GM12878 (cell line): Measurements from ENCODE around the gene FBXL12. TPM values are rescaled to one million over a fixed set of nuclear protein-coding genes. Genes with fewer than 3 reads are reported as not detected.

Experiments
- ATAC-seq: fragments of 200-7000 bp; cut with Tn5 transposase; 3 replicates; pipeline ENCODE4 v1.9.1; 2020; ENCODE audit warnings: mild to moderate bottlenecking, moderate library complexity
- BruUV-seq: library from RNA; stranded (reverse); fragments of 400-500 nt; replicated peaks from 2 replicates; lab custom pipeline; 2021; lab: Mats Ljungman, UMichigan
- CTCF ChIA-PET: fragments of 300-600 bp; sonication (Branson Sonifier 250); formaldehyde crosslinking; extraction: SDS; loops from one replicate; lab custom pipeline; 2021; ENCODE audit warnings: inconsistent platforms; lab: Yijun Ruan, JAX
- POLR2A ChIA-PET: fragments of 350-600 bp; formaldehyde crosslinking; extraction: SDS; loops from one replicate; lab custom pipeline; 2021; ENCODE audit warnings: inconsistent platforms; lab: Charles Lee
- RAD21 ChIA-PET: fragments of 300-600 bp; sonication (Branson Sonifier 250); formaldehyde crosslinking; loops from one replicate; lab custom pipeline; 2023; ENCODE audit warnings: antibody characterized with exemption; ENCODE audit not compliant: unreplicated experiment; lab: Charles Lee
- SMC1A ChIA-PET: fragments of 300-600 bp; sonication (Branson Sonifier 250); formaldehyde crosslinking; loops from one replicate; lab custom pipeline; 2023; ENCODE audit not compliant: unreplicated experiment, uncharacterized antibody; lab: Charles Lee
- DNase-seq: peaks from one replicate; pipeline ENCODE4 v3.0.0-alpha.2; 2011; ENCODE audit warnings: low read depth, low spot score
- FAIRE-seq: peaks from 3 replicates; lab custom pipeline; 2011; peaks lifted over from hg19 to GRCh38; lab: Jason Lieb, UNC
- H2AFZ ChIP-seq: 2 replicates; pipeline ENCODE4 v1.6.0; 2011; ENCODE audit warnings: low read depth, low read length, control low read depth; ENCODE audit not compliant: control insufficient read depth
- H3K27ac ChIP-seq: 2 replicates; pipeline ENCODE4 v1.5.1; 2011; ENCODE audit warnings: control low read depth; ENCODE audit not compliant: control insufficient read depth, insufficient read depth
- H3K27me3 ChIP-seq, 2 experiments: replicated peaks in 1 of 2; 2 replicates each; pipeline versions ENCODE4 v1.6.0 to v1.6.1; 2011; ENCODE audit warnings: low read length in 1 of 2; ENCODE audit not compliant: control insufficient read depth in 2 of 2, insufficient read depth in 2 of 2
- H3K36me3 ChIP-seq, 2 experiments: 2 replicates each; pipeline ENCODE4 v1.5.1; 2011; ENCODE audit warnings: low read length in 1 of 2; ENCODE audit not compliant: control insufficient read depth in 2 of 2, insufficient read depth in 2 of 2
- H3K4me1 ChIP-seq: 2 replicates; pipeline ENCODE4 v1.6.1; 2011; ENCODE audit warnings: mild to moderate bottlenecking, low read length, moderate library complexity, mixed read lengths; ENCODE audit not compliant: control insufficient read depth, insufficient read depth
- H3K4me2 ChIP-seq: 2 replicates; pipeline ENCODE4 v1.6.0; 2011; ENCODE audit warnings: control low read depth; ENCODE audit not compliant: control insufficient read depth, insufficient read depth
- H3K4me3 ChIP-seq: fragments of 200-600 bp; sonication (generic); 2 replicates; pipeline ENCODE4 v1.5.1; 2016
- H3K79me2 ChIP-seq: 2 replicates; pipeline ENCODE4 v1.6.0; 2011; ENCODE audit warnings: low read length; ENCODE audit not compliant: control insufficient read depth, insufficient read depth
- H3K9ac ChIP-seq: 2 replicates; pipeline ENCODE4 v1.8.0; 2011; ENCODE audit warnings: low read length, control low read depth, mixed read lengths; ENCODE audit not compliant: control insufficient read depth, insufficient read depth
- H3K9me3 ChIP-seq: replicated peaks from 3 replicates; pipeline ENCODE4 v1.5.1; 2011; ENCODE audit warnings: mild to moderate bottlenecking, low read length; ENCODE audit not compliant: control insufficient read depth, insufficient read depth
- H4K20me1 ChIP-seq: 2 replicates; pipeline ENCODE4 v1.6.0; 2011; ENCODE audit not compliant: control insufficient read depth, insufficient read depth
- BCLAF1 ChIP-seq: fragments of 450-650 bp; IDR thresholded peaks from 2 replicates; pipeline ENCODE4 v1.6.1; 2017; ENCODE audit warnings: antibody characterized with exemption, mild to moderate bottlenecking, moderate library complexity
- E2F8 ChIP-seq: fragments of 450-650 bp; IDR thresholded peaks from 2 replicates; pipeline ENCODE4 v1.6.1; 2018; ENCODE audit warnings: mild to moderate bottlenecking, low read depth, moderate library complexity; ENCODE audit not compliant: partially characterized antibody
- HDAC2 ChIP-seq: fragments of 200-600 bp; sonication (generic); IDR thresholded peaks from 2 replicates; pipeline ENCODE4 v1.6.1; 2017
- KDM1A ChIP-seq: fragments of 200-600 bp; sonication (generic); IDR thresholded peaks from 2 replicates; pipeline ENCODE4 v1.6.1; 2016; ENCODE audit warnings: borderline replicate concordance
- NFXL1 ChIP-seq: fragments of 450-650 bp; IDR thresholded peaks from 2 replicates; pipeline ENCODE4 v1.6.1; 2017; ENCODE audit warnings: antibody characterized with exemption, mild to moderate bottlenecking, borderline replicate concordance
- PAX8 ChIP-seq: fragments of 450-650 bp; IDR thresholded peaks from 2 replicates; pipeline ENCODE4 v1.6.1; 2017; ENCODE audit warnings: mild to moderate bottlenecking, moderate library complexity
- PBX3 ChIP-seq: IDR thresholded peaks from 2 replicates; pipeline ENCODE4 v1.6.1; 2011; ENCODE audit warnings: mild to moderate bottlenecking, low read depth, low read length, moderate library complexity; ENCODE audit not compliant: insufficient replicate concordance
- TCF3 ChIP-seq: IDR thresholded peaks from 2 replicates; pipeline ENCODE4 v1.6.1; 2012; ENCODE audit warnings: low read depth, mild to moderate bottlenecking, low read length, borderline replicate concordance; ENCODE audit not compliant: insufficient read depth
- WGBS: methylation state at CpG from one replicate; pipeline ENCODE4 v1.1.6; 2016; ENCODE audit warnings: low lambda C conversion rate; ENCODE audit not compliant: insufficient replicate concordance, insufficient coverage; ENCODE audit errors: missing lambda C conversion rate; 5-methylcytosine and 5-hydroxymethylcytosine counted together
- in situ Hi-C: fragments of 300-500 bp; cut with MboI; formaldehyde crosslinking; loops from 9 replicates; pipeline ENCODE4 v1.14.3; 2018; ENCODE audit warnings: mixed read lengths
- intact Hi-C: fragments of 100-400 bp; cut with micrococcal nuclease; formaldehyde crosslinking; loops from one replicate; pipeline ENCODE4 v1.14.2; 2022; ENCODE audit not compliant: unreplicated experiment
- polyA plus RNA-seq, 11 experiments: library from polyadenylated mRNA; depleted of rRNA in 4 of 11; unstranded in 6 of 11; stranded (reverse) in 5 of 11; fragments of >200 nt; fragmentation: Nextera tagmentation in 4 of 11; fragmentation: Illumina TruSeq in 1 of 11; extraction: Ambion mirVana in 4 of 11; extraction: Trizol in 1 of 11; gene quantifications; 1 replicate in 1 of 11; 2 replicates in 10 of 11; pipeline versions ENCODE4 v1.2.1 to v1.2.3, GENCODE V29; 2011 to 2016; ENCODE audit warnings: inconsistent platforms in 2 of 11, missing spikeins in 2 of 11, low read depth in 1 of 11
- total RNA-seq, 4 experiments: library from RNA; depleted of rRNA in 3 of 4; stranded (reverse); fragments of >200 nt in 3 of 4; fragmentation: Illumina TruSeq in 1 of 4; extraction: Trizol in 1 of 4; gene quantifications; 2 replicates each; pipeline versions ENCODE4 v1.2.1 to v1.2.3, GENCODE V29; 2013 to 2021
- TF ChIP-seq, protein P1 (sequence below): fragments of 450-650 bp; conservative IDR thresholded peaks from 2 replicates; pipeline ENCODE4 v1.6.1; 2017; ENCODE audit warnings: mild to moderate bottlenecking, moderate library complexity

Gene FBXL12
- total and polyA plus RNA-seq, 10 of the 15 experiments (the other 5 are each of a cell fraction or from before 2014, with no cell fraction given) = 1.4 to 40.0 (median 23.2) TPM

- no TSS peak for BruUV-seq
- RAD21 ChIA-PET = no interaction called here
- no peaks in the 10 kb centered on the region for H3K27me3 ChIP-seq
- no peak overlapping the region for H3K27ac ChIP-seq
- peaks cover 17% of the 10 kb centered on the region for H3K79me2 ChIP-seq
- no peak overlapping the region for H3K4me3 ChIP-seq
- CTCF ChIA-PET = interaction anchor here (0.7 to 0.9 kb wide), 2 partner anchors 8 to 416 kb away, joined by 3 read pairs; no protein-coding TSS in a partner anchor
- H3K9ac ChIP-seq = no peak overlapping the region
- TF ChIP-seq PAX8 (no peak), PBX3 (no peak), HDAC2 (peak; percentile 81; the same call in 1 of the 2 replicates), NFXL1 (no peak), BCLAF1 (no peak), E2F8 (no peak), TCF3 (no peak), KDM1A (peak; percentile 100)
- TF ChIP-seq, protein P1, sequence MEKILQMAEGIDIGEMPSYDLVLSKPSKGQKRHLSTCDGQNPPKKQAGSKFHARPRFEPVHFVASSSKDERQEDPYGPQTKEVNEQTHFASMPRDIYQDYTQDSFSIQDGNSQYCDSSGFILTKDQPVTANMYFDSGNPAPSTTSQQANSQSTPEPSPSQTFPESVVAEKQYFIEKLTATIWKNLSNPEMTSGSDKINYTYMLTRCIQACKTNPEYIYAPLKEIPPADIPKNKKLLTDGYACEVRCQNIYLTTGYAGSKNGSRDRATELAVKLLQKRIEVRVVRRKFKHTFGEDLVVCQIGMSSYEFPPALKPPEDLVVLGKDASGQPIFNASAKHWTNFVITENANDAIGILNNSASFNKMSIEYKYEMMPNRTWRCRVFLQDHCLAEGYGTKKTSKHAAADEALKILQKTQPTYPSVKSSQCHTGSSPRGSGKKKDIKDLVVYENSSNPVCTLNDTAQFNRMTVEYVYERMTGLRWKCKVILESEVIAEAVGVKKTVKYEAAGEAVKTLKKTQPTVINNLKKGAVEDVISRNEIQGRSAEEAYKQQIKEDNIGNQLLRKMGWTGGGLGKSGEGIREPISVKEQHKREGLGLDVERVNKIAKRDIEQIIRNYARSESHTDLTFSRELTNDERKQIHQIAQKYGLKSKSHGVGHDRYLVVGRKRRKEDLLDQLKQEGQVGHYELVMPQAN = no peak
- TF ChIP-seq, all 136 proteins: peak for 2
- intact Hi-C loops (no loop called here), in situ Hi-C loops (no loop called here)
- Histone ChIP-seq H3K9me3 (no peaks in the 10 kb centered on the region), H3K4me2 (no peak overlapping the region), H4K20me1 (no peaks in the 10 kb centered on the region), H2AFZ (no peak overlapping the region), H3K36me3 (peaks cover 0 to 7% of the 10 kb centered on the region in 2 experiments), H3K4me1 (peaks cover 7% of the 10 kb centered on the region)
- ChIA-PET POLR2A (interaction anchor here (1.1 kb wide), 1 partner anchor 74 kb away, joined by 3 read pairs; no protein-coding TSS in a partner anchor), SMC1A (no interaction called here)
- DNase-seq = no peak
- 28% methylated on average over 6 of the region's 6 CpGs for WGBS
- ATAC-seq = no peak
- FAIRE-seq = no peak
These were observed 15.4 kb upstream of the FBXL12 start for GRCh38 chr19:9834307-9834725.
